KMS-11 (cell line): ENCODE results near the gene LAPTM4A.
"Not testable (repeated sequence)": the region's sequence is repeated elsewhere in the genome, so short reads cannot be mapped to it uniquely, and the experiment has no call there.

Source experiments
- H2AFZ ChIP-seq: fragments of 200-600 bp; sonication (generic); 2 replicates; pipeline ENCODE4 v1.6.1; 2016; ENCODE audit warnings: antibody characterized with exemption, mixed run types, low read depth
- H3K27ac ChIP-seq: fragments of 200-600 bp; sonication (generic); 2 replicates; pipeline ENCODE4 v1.6.1; 2016; ENCODE audit warnings: mild to moderate bottlenecking, mixed run types
- H3K27me3 ChIP-seq: fragments of 200-600 bp; sonication (generic); 2 replicates; pipeline ENCODE4 v1.6.1; 2017; ENCODE audit warnings: mild to moderate bottlenecking, low read depth, mixed run types, moderate library complexity; ENCODE audit not compliant: insufficient read depth
- H3K36me3 ChIP-seq: fragments of 200-600 bp; sonication (generic); 2 replicates; pipeline ENCODE4 v1.6.1; 2017; ENCODE audit warnings: mild to moderate bottlenecking, mixed run types; ENCODE audit not compliant: insufficient read depth
- H3K4me1 ChIP-seq: fragments of 200-600 bp; sonication (generic); 2 replicates; pipeline ENCODE4 v1.6.1; 2016; ENCODE audit warnings: mild to moderate bottlenecking, low read depth, mixed run types; ENCODE audit not compliant: poor library complexity, severe bottlenecking
- H3K4me2 ChIP-seq: fragments of 200-600 bp; sonication (generic); 2 replicates; pipeline ENCODE4 v1.7.0; 2016; ENCODE audit warnings: mild to moderate bottlenecking, mixed run types
- H3K4me3 ChIP-seq: fragments of 200-600 bp; sonication (generic); IDR thresholded peaks from 2 replicates; pipeline ENCODE4 v1.6.1; 2017; ENCODE audit warnings: low read depth, low read length, mixed read lengths; ENCODE audit not compliant: insufficient read depth
- H3K79me2 ChIP-seq: fragments of 200-600 bp; sonication (generic); 2 replicates; pipeline ENCODE4 v1.6.1; 2016; ENCODE audit warnings: low read depth, mixed run types; ENCODE audit not compliant: insufficient read depth
- H3K9ac ChIP-seq: fragments of 200-600 bp; sonication (generic); 2 replicates; pipeline ENCODE4 v1.6.1; 2016; ENCODE audit warnings: mild to moderate bottlenecking, mixed run types
- H4K20me1 ChIP-seq: fragments of 200-600 bp; sonication (generic); 2 replicates; pipeline ENCODE4 v1.6.1; 2016; ENCODE audit warnings: mild to moderate bottlenecking, mixed run types; ENCODE audit not compliant: insufficient read depth
- CTCF ChIP-seq: fragments of 200-600 bp; sonication (generic); conservative IDR thresholded peaks from 2 replicates; pipeline ENCODE4 v1.6.1; 2017; ENCODE audit warnings: low read depth, mild to moderate bottlenecking, antibody characterized with exemption, low read length, moderate library complexity, mixed read lengths

Gene LAPTM4A

DNA sequence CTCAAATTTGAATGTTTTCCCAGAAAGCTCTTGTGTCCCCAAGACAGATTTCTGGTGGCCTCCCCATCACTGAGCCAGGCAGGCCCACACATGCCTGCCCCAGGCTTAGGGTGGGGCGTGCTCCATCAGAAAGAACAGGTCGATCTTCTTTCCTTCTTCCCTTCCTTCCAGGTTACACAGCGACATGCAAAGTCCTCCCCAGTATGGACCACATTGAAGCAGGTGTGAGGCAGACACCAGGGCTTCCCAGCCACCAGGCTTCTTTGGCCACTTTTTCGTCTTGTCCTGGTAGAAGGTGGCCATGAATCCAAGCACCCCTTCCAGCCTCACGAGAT is 41.4 kb upstream of the LAPTM4A start:
- no peak for TF ChIP-seq CTCF
- H3K36me3 ChIP-seq = no peaks in the 10 kb centered on the region
- no peak overlapping the region for H3K27ac ChIP-seq
- no peaks in the 10 kb centered on the region for H3K27me3 ChIP-seq
- no peak overlapping the region for H2AFZ ChIP-seq
- no peak overlapping the region for H3K9ac ChIP-seq
- H4K20me1 ChIP-seq = no peaks in the 10 kb centered on the region
- no peak overlapping the region for H3K4me3 ChIP-seq
- no peaks in the 10 kb centered on the region for H3K79me2 ChIP-seq
- no peak overlapping the region for H3K4me2 ChIP-seq
- no peaks in the 10 kb centered on the region for H3K4me1 ChIP-seq

- H3K4me1 ChIP-seq = no peaks in the 10 kb centered on the region
- H3K27me3 ChIP-seq = no peaks in the 10 kb centered on the region
- no peak overlapping the region for H3K27ac ChIP-seq
- no peaks in the 10 kb centered on the region for H3K36me3 ChIP-seq
- no peaks in the 10 kb centered on the region for H3K79me2 ChIP-seq
- no peak overlapping the region for H3K4me3 ChIP-seq
- H2AFZ ChIP-seq = no peak overlapping the region
- no peak overlapping the region for H3K4me2 ChIP-seq
- TF ChIP-seq CTCF = no peak
- no peak overlapping the region for H3K9ac ChIP-seq
- no peaks in the 10 kb centered on the region for H4K20me1 ChIP-seq
Measured at GRCh38 chr2:20092226-20092900, 40.9 kb upstream of the LAPTM4A start.

GRCh38 chr2:20091305-20091991 is 40.0 kb upstream of the LAPTM4A start:
- TF ChIP-seq CTCF = no peak
- Histone ChIP-seq H3K9ac (no peak overlapping the region), H3K4me3 (no peak overlapping the region), H3K27me3 (no peaks in the 10 kb centered on the region), H3K79me2 (no peaks in the 10 kb centered on the region), H4K20me1 (no peaks in the 10 kb centered on the region), H3K4me2 (no peak overlapping the region), H2AFZ (no peak overlapping the region), H3K36me3 (no peaks in the 10 kb centered on the region), H3K27ac (no peak overlapping the region), H3K4me1 (no peaks in the 10 kb centered on the region)

DNA sequence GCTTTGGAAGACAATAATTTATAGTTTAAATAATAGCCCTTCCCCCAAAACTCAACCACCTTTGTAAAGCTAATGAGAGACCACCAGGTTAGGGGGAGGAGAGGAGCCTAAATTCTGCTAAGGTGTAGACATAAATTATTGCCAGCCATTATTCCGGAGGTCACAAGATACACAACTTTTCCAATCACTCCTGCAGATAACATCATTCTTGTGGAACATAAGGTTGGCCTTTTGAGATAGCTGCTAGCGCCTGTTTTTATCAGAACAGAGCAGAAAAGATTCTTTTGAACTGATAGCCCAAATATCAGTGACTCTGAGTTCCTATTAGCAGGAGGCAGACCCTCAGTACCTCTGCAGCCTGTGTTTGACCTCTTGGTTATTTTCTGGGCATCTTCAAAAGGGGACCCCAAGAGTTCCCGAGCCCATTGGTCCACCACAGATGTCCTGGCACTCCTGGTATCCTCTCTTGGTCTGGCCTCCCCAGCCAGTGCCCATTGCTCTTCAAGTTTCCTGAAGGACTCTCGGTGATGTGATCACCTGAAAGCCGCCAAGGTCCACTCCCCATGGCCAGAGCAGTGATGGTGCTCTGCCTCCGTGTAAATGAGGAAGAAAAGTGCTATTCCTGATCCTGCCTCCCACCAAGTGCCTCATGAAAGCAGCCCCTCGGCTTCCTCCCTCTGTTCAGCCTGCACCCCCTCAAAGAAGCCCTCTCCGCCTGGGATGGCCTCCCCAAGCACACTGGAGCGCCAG is 38.5 kb upstream of the LAPTM4A start:
- no peaks in the 10 kb centered on the region for H3K79me2 ChIP-seq
- H3K4me1 ChIP-seq = no peaks in the 10 kb centered on the region
- no peak overlapping the region for H3K9ac ChIP-seq
- no peaks in the 10 kb centered on the region for H3K27me3 ChIP-seq
- no peak overlapping the region for H3K27ac ChIP-seq
- H3K36me3 ChIP-seq = no peaks in the 10 kb centered on the region
- no peak overlapping the region for H3K4me2 ChIP-seq
- H3K4me3 ChIP-seq = no peak overlapping the region
- H2AFZ ChIP-seq = no peak overlapping the region
- H4K20me1 ChIP-seq = no peaks in the 10 kb centered on the region
- TF ChIP-seq CTCF = no peak

- not testable (repeated sequence) for H2AFZ ChIP-seq, H3K9ac ChIP-seq, H3K36me3 ChIP-seq, H3K4me1 ChIP-seq, H3K27ac ChIP-seq, H3K79me2 ChIP-seq, H3K4me3 ChIP-seq, H4K20me1 ChIP-seq, H3K4me2 ChIP-seq, H3K27me3 ChIP-seq
Measured at GRCh38 chr2:20085909-20086308, 34.5 kb upstream of the LAPTM4A start.

DNA sequence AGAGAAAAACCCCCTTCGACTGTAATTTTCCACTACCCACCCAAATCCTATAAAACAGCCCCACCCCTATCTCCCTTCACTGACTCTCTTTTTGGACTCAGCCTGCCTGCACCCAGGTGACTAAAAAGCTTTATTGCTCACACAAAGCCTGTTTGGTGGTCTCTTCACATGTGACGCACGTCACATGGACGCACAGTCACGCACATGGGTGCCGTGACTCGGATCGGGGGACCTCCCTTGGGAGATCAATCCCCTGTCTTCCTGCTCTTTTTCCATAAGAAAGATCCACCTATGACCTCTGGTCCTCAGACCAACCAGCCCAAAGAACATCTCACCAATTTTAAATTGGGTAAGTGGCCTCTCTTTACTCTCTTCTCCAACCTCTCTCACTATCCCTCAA is 31.4 kb upstream of the LAPTM4A start:
- not testable (repeated sequence) for H3K4me2 ChIP-seq, H3K36me3 ChIP-seq, H3K27ac ChIP-seq, H3K4me3 ChIP-seq, H3K79me2 ChIP-seq, H3K4me1 ChIP-seq, H2AFZ ChIP-seq, H3K9ac ChIP-seq, H3K27me3 ChIP-seq, H4K20me1 ChIP-seq
